ENCODE results near the gene OFD1. TPM values are rescaled to one million over a fixed set of nuclear protein-coding genes. Genes with fewer than 3 reads are reported as not detected.

Gene OFD1
- total RNA-seq, 1 experiment from 2014 or later: 14.4 TPM

DNA sequence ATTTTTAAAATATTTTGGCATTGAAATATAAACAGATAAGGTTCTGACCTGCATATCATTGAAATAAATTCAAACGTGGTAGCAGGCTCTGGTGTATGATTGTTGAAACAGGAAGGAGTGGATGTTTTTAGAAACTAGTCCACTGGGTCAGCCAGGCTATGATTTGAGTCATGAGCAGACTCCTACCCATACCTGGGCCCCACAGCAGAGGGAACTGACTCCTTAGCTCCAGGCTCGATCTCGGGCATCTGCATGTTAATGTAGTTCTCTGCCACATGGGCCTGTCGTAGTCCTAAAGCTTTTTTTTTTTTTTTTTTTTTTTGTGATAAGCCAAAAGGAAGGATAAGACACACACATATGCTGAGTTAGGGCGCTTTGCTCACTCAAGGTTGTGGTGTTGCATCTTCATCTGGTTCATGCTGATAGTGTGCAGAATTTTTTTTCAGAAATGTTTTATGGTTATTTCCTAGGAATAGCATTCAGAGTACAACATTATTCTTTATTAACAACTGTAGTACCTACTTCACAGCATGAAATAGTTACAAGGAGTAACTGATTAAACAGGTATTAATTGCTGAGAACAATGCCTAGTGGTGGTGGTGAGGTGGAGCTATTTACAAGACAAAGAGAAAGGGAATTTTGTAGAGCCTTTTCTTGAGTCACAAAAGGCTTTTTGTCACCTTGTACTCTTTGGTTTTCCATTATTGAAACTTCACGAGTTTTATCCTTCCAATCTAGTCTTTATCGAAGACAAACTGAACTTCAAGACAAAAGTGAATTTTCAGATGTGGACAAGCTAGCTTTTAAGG is 27.3 kb downstream of the OFD1 start:
- H3K9ac ChIP-seq (ENCODE audit: low read length): no peak overlapping the region
- no peaks in the 10 kb centered on the region for H3K9me3 ChIP-seq (ENCODE audit: low read length)
- DNase-seq (no peak), ATAC-seq (no peak)
- peak overlapping the region; percentile 21; the same call in 1 of the 2 replicates for H3K27ac ChIP-seq (ENCODE audit: low read length)
- no peak overlapping the region for H2AFZ ChIP-seq (ENCODE audit: low read length)
- intact Hi-C loops (cut with micrococcal nuclease): no loop called here
- H3K79me2 ChIP-seq (ENCODE audit: low read length): no peaks in the 10 kb centered on the region
- no TSS peak for BruUV-seq (replicated peaks)
- no peaks in the 10 kb centered on the region for H3F3A ChIP-seq (ENCODE audit: low read length, unreplicated experiment)
- no peaks in the 10 kb centered on the region for H3K9me2 ChIP-seq (replicated peaks; ENCODE audit: low read length)
- ChIA-PET POLR2A (ENCODE audit: unreplicated experiment) (interaction anchor here (0.6 kb wide), 1 partner anchor 138 kb away, joined by 5 read pairs; no protein-coding TSS in a partner anchor), CTCF (no interaction called here)
- H3K4me1 ChIP-seq (ENCODE audit: insufficient read depth, low read length): peaks cover 8% of the 10 kb centered on the region
- TF ChIP-seq EZH2phosphoT487 (IDR thresholded peaks at IDR 0.05; ENCODE audit: borderline replicate concordance, low read length) (no peak), EZH2 (IDR thresholded peaks at IDR 0.05; ENCODE audit: low read length, unreplicated experiment) (no peak)
- TF ChIP-seq, protein P1, sequence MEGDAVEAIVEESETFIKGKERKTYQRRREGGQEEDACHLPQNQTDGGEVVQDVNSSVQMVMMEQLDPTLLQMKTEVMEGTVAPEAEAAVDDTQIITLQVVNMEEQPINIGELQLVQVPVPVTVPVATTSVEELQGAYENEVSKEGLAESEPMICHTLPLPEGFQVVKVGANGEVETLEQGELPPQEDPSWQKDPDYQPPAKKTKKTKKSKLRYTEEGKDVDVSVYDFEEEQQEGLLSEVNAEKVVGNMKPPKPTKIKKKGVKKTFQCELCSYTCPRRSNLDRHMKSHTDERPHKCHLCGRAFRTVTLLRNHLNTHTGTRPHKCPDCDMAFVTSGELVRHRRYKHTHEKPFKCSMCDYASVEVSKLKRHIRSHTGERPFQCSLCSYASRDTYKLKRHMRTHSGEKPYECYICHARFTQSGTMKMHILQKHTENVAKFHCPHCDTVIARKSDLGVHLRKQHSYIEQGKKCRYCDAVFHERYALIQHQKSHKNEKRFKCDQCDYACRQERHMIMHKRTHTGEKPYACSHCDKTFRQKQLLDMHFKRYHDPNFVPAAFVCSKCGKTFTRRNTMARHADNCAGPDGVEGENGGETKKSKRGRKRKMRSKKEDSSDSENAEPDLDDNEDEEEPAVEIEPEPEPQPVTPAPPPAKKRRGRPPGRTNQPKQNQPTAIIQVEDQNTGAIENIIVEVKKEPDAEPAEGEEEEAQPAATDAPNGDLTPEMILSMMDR (conservative IDR thresholded peaks at IDR 0.05; ENCODE audit: low read depth, low read length): no peak
- H3K27me3 ChIP-seq (ENCODE audit: low read length): no peaks in the 10 kb centered on the region
- no peak overlapping the region for H3K4me3 ChIP-seq (ENCODE audit: low read length)
- H3K36me3 ChIP-seq (ENCODE audit: low read depth, low read length): peaks cover 42% of the 10 kb centered on the region
- H4K20me1 ChIP-seq (ENCODE audit: low read length): no peaks in the 10 kb centered on the region
- 0 out of 2 replicates have a peak overlapping the region, but pooled peaks have one; percentile 10 for H3K4me2 ChIP-seq (ENCODE audit: low read length)

DNA sequence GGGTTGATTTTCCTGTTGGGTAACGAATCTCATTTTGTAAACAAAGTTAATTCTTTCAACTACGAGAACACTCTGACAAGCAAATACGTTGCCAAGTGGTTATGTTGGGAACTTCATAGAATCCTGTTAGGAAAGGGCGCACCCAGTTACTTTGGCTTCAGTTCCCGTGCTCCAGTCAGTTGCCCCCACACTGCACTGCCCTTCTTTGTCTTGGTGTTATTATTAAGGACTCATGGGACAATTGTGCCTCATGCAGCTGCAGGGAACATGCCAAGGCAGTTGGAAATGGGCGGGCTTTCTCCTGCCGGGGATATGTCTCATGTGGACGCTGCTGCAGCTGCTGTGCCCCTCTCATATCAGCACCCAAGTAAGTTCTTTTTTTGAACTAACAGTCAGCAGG is 28.9 kb downstream of the OFD1 start:
- Histone ChIP-seq H3K27ac (ENCODE audit: low read length) (no peak overlapping the region), H3K27me3 (ENCODE audit: low read length) (no peaks in the 10 kb centered on the region), H3K36me3 (ENCODE audit: low read depth, low read length) (peaks cover 32% of the 10 kb centered on the region), H2AFZ (ENCODE audit: low read length) (no peak overlapping the region), H3K4me2 (ENCODE audit: low read length) (no peak overlapping the region), H3K4me3 (ENCODE audit: low read length) (no peak overlapping the region), H3K9ac (ENCODE audit: low read length) (no peak overlapping the region), H3K79me2 (ENCODE audit: low read length) (no peaks in the 10 kb centered on the region), H3F3A (ENCODE audit: low read length, unreplicated experiment) (no peaks in the 10 kb centered on the region), H3K4me1 (ENCODE audit: insufficient read depth, low read length) (peaks cover 8% of the 10 kb centered on the region), H3K9me3 (ENCODE audit: low read length) (no peaks in the 10 kb centered on the region), H3K9me2 (replicated peaks; ENCODE audit: low read length) (no peaks in the 10 kb centered on the region), H4K20me1 (ENCODE audit: low read length) (no peaks in the 10 kb centered on the region)
- CTCF ChIA-PET: no interaction called here
- POLR2A ChIA-PET (ENCODE audit: unreplicated experiment): no interaction called here
- BruUV-seq (replicated peaks): no TSS peak
- ATAC-seq: no peak
- DNase-seq: no peak
- intact Hi-C loops (cut with micrococcal nuclease): no loop called here
- TF ChIP-seq EZH2 (IDR thresholded peaks at IDR 0.05; ENCODE audit: low read length, unreplicated experiment): no peak
- TF ChIP-seq, protein P1 (conservative IDR thresholded peaks at IDR 0.05; ENCODE audit: low read depth, low read length): no peak
- TF ChIP-seq EZH2phosphoT487 (IDR thresholded peaks at IDR 0.05; ENCODE audit: borderline replicate concordance, low read length): no peak

DNA sequence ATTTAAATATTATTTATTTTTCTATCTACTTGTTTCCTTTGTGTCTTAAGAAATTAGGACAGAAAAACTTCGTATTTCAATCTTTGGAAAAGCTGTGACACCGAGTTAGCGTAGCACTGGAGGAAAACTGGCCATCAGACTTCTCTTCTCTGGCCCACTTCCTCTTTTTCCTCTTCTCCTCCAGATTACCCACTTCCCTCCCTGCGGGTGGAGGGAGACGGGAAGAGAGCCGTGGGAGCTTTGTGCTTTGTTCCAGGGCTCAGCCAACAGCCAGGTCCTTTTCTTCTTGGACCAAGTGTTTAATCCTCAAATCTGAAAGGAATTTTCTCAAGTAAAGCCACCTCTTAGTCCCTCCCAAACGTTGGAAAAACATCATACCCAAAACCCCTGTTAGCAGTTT is 29.7 kb downstream of the OFD1 start:
- no peak for TF ChIP-seq EZH2 (IDR thresholded peaks at IDR 0.05; ENCODE audit: low read length, unreplicated experiment)
- TF ChIP-seq, protein P1 (conservative IDR thresholded peaks at IDR 0.05; ENCODE audit: low read depth, low read length): no peak
- Histone ChIP-seq H2AFZ (ENCODE audit: low read length) (no peak overlapping the region), H3F3A (ENCODE audit: low read length, unreplicated experiment) (no peaks in the 10 kb centered on the region), H3K27ac (ENCODE audit: low read length) (no peak overlapping the region), H3K27me3 (ENCODE audit: low read length) (no peaks in the 10 kb centered on the region), H3K4me1 (ENCODE audit: insufficient read depth, low read length) (peaks cover 8% of the 10 kb centered on the region), H3K9ac (ENCODE audit: low read length) (no peak overlapping the region), H3K9me2 (replicated peaks; ENCODE audit: low read length) (no peaks in the 10 kb centered on the region), H3K36me3 (ENCODE audit: low read depth, low read length) (peaks cover 38% of the 10 kb centered on the region), H3K4me2 (ENCODE audit: low read length) (no peak overlapping the region), H3K4me3 (ENCODE audit: low read length) (no peak overlapping the region), H4K20me1 (ENCODE audit: low read length) (no peaks in the 10 kb centered on the region), H3K9me3 (ENCODE audit: low read length) (no peaks in the 10 kb centered on the region), H3K79me2 (ENCODE audit: low read length) (no peaks in the 10 kb centered on the region)
- no peak for DNase-seq
- no TSS peak for BruUV-seq (replicated peaks)
- ChIA-PET POLR2A (ENCODE audit: unreplicated experiment) (no interaction called here), CTCF (no interaction called here)
- no peak for ATAC-seq
- intact Hi-C loops (cut with micrococcal nuclease): no loop called here

All from PC-3 (cell line).